ENCODE data around the gene MTERF1. TPM values are rescaled to one million over a fixed set of nuclear protein-coding genes. Genes with fewer than 3 reads are reported as not detected.

Gene MTERF1
- total and polyA plus RNA-seq, 2 of the 13 experiments (the other 11 are each of a cell fraction or from before 2014, with no cell fraction given), result 5.5 to 19.3 TPM

DNA sequence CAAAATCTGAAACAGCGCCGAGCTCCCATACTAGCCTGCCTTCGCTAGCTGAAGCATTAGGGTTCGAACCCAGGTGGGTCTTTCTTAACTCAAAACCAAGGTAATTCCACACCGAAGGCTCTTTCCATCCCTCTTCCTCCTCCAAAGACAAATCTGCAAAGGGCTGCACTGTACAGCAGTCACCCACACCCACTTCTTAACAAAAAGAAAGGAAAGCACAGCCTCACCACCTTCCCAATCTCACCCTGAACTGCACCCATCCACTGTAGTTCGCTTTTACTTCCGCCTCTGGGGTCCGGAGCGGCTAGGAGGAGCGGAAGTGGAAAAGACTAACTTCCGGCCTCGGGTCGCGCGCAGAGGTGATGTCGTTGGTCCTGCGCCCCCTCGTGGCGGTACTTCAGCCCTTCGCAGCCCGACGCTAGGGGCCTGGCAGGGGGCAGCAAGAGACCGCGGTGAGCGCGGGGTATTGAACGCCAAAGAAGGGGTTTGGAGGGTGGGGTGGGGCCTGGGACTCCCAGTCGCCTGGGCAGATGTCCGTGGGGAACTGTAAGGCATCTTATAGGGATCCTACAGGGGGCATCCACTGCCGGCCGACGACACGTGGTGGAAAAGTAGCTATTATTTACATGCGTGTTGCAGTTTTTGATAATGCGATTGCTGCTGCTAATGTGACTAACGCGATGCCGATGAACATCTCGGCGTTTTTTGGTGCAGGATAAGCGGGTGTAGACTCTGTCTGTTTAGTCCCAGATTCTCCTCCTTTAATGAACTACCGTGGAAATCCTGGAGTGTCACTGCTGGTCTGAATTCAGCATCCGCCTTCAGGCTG, at the start of gene MTERF1 (continued):
- TF ChIP-seq ZNF570 (CRISPR knock-in tag; IDR thresholded peaks at IDR 0.05; ENCODE audit: borderline replicate concordance) (no peak), ZNF317 (CRISPR knock-in tag; IDR thresholded peaks at IDR 0.05) (peak; percentile 83), ZNF557 (CRISPR knock-in tag; IDR thresholded peaks at IDR 0.05) (no peak), ZNF850 (CRISPR knock-in tag; conservative IDR thresholded peaks at IDR 0.05) (no peak), ZNF260 (CRISPR knock-in tag; IDR thresholded peaks at IDR 0.05; ENCODE audit: borderline replicate concordance, low read depth) (no peak), KDM5A (IDR thresholded peaks at IDR 0.05; ENCODE audit: borderline replicate concordance, low read length) (peak; percentile 92), ZNF704 (CRISPR knock-in tag; IDR thresholded peaks at IDR 0.05; ENCODE audit: borderline replicate concordance) (0 out of 2 replicates have a peak, but pooled peaks have one; percentile 38), ZBTB42 (CRISPR knock-in tag; IDR thresholded peaks at IDR 0.05) (no peak), ZC3H13 (CRISPR knock-in tag; IDR thresholded peaks at IDR 0.05) (no peak), ZNF432 (CRISPR knock-in tag; IDR thresholded peaks at IDR 0.05; ENCODE audit: borderline replicate concordance) (no peak), ZBTB4 (CRISPR knock-in tag; IDR thresholded peaks at IDR 0.05; ENCODE audit: borderline replicate concordance) (peak; percentile 88; the same call in 1 of the 2 replicates), ZNF280D (CRISPR knock-in tag; IDR thresholded peaks at IDR 0.05) (peak; percentile 91), ARNT (IDR thresholded peaks at IDR 0.05) (no peak), ZMAT3 (CRISPR knock-in tag; conservative IDR thresholded peaks at IDR 0.05) (no peak; the same call in 1 of the 2 replicates), CAMTA2 (CRISPR knock-in tag; IDR thresholded peaks at IDR 0.05; ENCODE audit: borderline replicate concordance) (no peak), ZFP82 (CRISPR knock-in tag; IDR thresholded peaks at IDR 0.05; ENCODE audit: borderline replicate concordance) (0 out of 2 replicates have a peak, but pooled peaks have one; percentile 52), ELF3 (CRISPR knock-in tag; IDR thresholded peaks at IDR 0.05) (peak; percentile 96), ZNF883 (CRISPR knock-in tag; IDR thresholded peaks at IDR 0.05; ENCODE audit: not compliant biosample characterization) (no peak)
- TF ChIP-seq, protein P1, sequence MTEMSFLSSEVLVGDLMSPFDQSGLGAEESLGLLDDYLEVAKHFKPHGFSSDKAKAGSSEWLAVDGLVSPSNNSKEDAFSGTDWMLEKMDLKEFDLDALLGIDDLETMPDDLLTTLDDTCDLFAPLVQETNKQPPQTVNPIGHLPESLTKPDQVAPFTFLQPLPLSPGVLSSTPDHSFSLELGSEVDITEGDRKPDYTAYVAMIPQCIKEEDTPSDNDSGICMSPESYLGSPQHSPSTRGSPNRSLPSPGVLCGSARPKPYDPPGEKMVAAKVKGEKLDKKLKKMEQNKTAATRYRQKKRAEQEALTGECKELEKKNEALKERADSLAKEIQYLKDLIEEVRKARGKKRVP (CRISPR knock-in tag; IDR thresholded peaks at IDR 0.05), result no peak
- TF ChIP-seq, protein P2, sequence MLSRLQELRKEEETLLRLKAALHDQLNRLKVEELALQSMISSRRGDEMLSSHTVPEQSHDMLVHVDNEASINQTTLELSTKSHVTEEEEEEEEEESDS (CRISPR knock-in tag; IDR thresholded peaks at IDR 0.05; ENCODE audit: borderline replicate concordance), result no peak
